ENCODE results near the gene NES.

DNA sequence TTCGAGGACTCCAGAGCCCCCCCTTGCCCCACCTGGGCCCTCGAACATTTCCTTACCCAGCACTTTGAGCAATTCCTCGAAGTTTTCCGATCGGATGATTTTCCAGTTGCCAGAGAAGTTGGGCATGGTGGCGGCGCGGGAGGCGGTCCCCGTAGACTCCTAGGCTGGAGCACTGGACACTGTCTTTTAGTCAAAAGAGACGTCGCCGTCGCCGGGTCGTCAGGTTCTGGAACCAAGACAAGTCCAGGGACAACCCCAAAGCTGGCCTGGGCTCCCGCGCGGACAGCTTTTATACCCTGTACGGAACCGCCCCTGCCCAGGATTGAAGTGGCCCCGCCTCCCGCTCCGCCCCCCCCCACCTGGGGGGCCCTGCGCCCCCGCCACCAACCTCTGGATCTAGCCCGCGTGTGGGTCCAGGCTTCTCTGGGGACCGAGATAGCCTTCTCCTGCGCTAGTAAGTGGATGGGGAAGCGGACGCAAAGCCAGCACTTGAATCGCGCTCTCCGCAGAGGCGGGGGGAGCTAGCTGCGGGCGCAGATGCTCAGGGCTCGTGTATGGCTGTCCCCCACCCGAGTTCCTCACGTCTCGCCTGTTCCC, 28.2 kb upstream of the NES start, which contains the start of gene CRABP2:
- TF ChIP-seq KDM5A (IDR thresholded peaks at IDR 0.05; ENCODE audit: low read length) (no peak), TAF7 (optimal IDR thresholded peaks at IDR 0.05; ENCODE audit: borderline replicate concordance, low read depth, low read length) (no peak), POLR2AphosphoS5 (IDR thresholded peaks at IDR 0.05; ENCODE audit: low read depth, low read length) (peak; percentile 16; the same call in 1 of the 2 replicates), SUZ12 (IDR thresholded peaks at IDR 0.05; ENCODE audit: low read length) (no peak), TEAD4 (IDR thresholded peaks at IDR 0.05; ENCODE audit: low read depth, low read length) (no peak), SIN3A (conservative IDR thresholded peaks at IDR 0.05 in 1 of 2, IDR thresholded peaks at IDR 0.05 in 1 of 2; ENCODE audit: low read depth in 1 of 2, low read length in 2 of 2) (no peak), BCL11A (IDR thresholded peaks at IDR 0.05; ENCODE audit: low read depth in 2 of 2, low read length in 2 of 2) (no peak), CTCF (IDR thresholded peaks at IDR 0.05; ENCODE audit: control extremely low read depth in 1 of 3, insufficient read depth in 1 of 3, low read depth in 1 of 3, low read length in 3 of 3) (0 out of 4 replicates have a peak, but pooled peaks of 1 of the 3 experiments have one; percentile 0), EZH2 (IDR thresholded peaks at IDR 0.05; ENCODE audit: low read depth, low read length, severe bottlenecking) (no peak), HDAC2 (IDR thresholded peaks at IDR 0.05; ENCODE audit: borderline replicate concordance in 1 of 2, low read depth in 2 of 2, low read length in 2 of 2) (no peak)
